CD14-positive monocyte (primary cell): ENCODE data around the gene IGSF22. TPM values are rescaled to one million over a fixed set of nuclear protein-coding genes. Genes with fewer than 3 reads are reported as not detected.
A peak's percentile ranks its signal among the peaks of the same experiment; 100 is the strongest.

ENCODE experiments used
- DNase-seq, 3 donors: peaks; one replicate each; pipeline ENCODE4 v3.0.0-alpha.2; 2011 to 2022
- H2AFZ ChIP-seq: 2 replicates; pipeline ENCODE4 v1.6.0; 2012; ENCODE audit warnings: mild to moderate bottlenecking, low read depth, low read length, inconsistent platforms; ENCODE audit not compliant: insufficient read depth, poor library complexity, severe bottlenecking
- H3K27ac ChIP-seq, 2 donors: 1 replicate in 1 of 2; 2 replicates in 1 of 2; pipeline ENCODE4 v1.5.1; 2012 to 2013; ENCODE audit warnings: low read length in 2 of 2, control low read depth in 1 of 2, inconsistent platforms in 1 of 2, low read depth in 1 of 2, mild to moderate bottlenecking in 1 of 2
- H3K27me3 ChIP-seq, 2 donors: one replicate each; pipeline versions ENCODE4 v1.6.0 to v1.6.1; 2011 to 2013; ENCODE audit warnings: low read length in 2 of 2; ENCODE audit not compliant: control insufficient read depth in 2 of 2, insufficient read depth in 2 of 2
- H3K36me3 ChIP-seq, 2 donors: replicated peaks in 1 of 2; 1 replicate in 1 of 2; 2 replicates in 1 of 2; pipeline versions ENCODE4 v1.5.1 to v1.6.1; 2012 to 2013; ENCODE audit warnings: low read length in 2 of 2, control low read depth in 1 of 2, inconsistent platforms in 1 of 2, mild to moderate bottlenecking in 1 of 2; ENCODE audit not compliant: insufficient read depth in 2 of 2, control insufficient read depth in 1 of 2
- H3K4me1 ChIP-seq, 2 donors: 1 replicate in 1 of 2; 2 replicates in 1 of 2; pipeline versions ENCODE4 v1.5.1 to v1.6.1; 2012 to 2013; ENCODE audit warnings: low read length in 2 of 2, control low read depth in 1 of 2, inconsistent platforms in 1 of 2, mild to moderate bottlenecking in 1 of 2, moderate library complexity in 1 of 2; ENCODE audit not compliant: insufficient read depth in 2 of 2, control insufficient read depth in 1 of 2
- H3K4me2 ChIP-seq: replicated peaks from 2 replicates; pipeline ENCODE3; 2012; ENCODE audit warnings: low read length, moderate library complexity, mild to moderate bottlenecking; ENCODE audit not compliant: poor library complexity, severe bottlenecking; ENCODE audit errors: extremely low read depth
- H3K4me3 ChIP-seq, 3 experiments: fragments of 200-600 bp in 1 of 3; sonication (generic) in 1 of 3; replicated peaks in 1 of 3; 1 replicate in 2 of 3; 2 replicates in 1 of 3; pipeline ENCODE4 v1.5.1; 2011 to 2013; ENCODE audit warnings: low read length in 3 of 3, mild to moderate bottlenecking in 3 of 3, control low read depth in 2 of 3, low read depth in 2 of 3, inconsistent platforms in 1 of 3, moderate library complexity in 1 of 3
- H3K79me2 ChIP-seq: 2 replicates; pipeline ENCODE4 v1.6.0; 2012; ENCODE audit warnings: mild to moderate bottlenecking, control low read depth, inconsistent platforms, low read length, moderate library complexity; ENCODE audit not compliant: insufficient read depth
- H3K9ac ChIP-seq: 2 replicates; pipeline ENCODE4 v1.6.0; 2017; ENCODE audit warnings: low read length, mild to moderate bottlenecking; ENCODE audit not compliant: insufficient read depth, poor library complexity, severe bottlenecking
- H3K9me3 ChIP-seq, 2 donors: replicated peaks in 1 of 2; 1 replicate in 1 of 2; 2 replicates in 1 of 2; pipeline versions ENCODE4 v1.5.1 to v1.6.1; 2012 to 2013; ENCODE audit warnings: low read length in 2 of 2, control low read depth in 1 of 2; ENCODE audit not compliant: control insufficient read depth in 1 of 2, insufficient read depth in 1 of 2
- H4K20me1 ChIP-seq: 2 replicates; pipeline ENCODE4 v1.6.0; 2012; ENCODE audit warnings: mild to moderate bottlenecking, low read length, control low read depth, moderate library complexity; ENCODE audit not compliant: insufficient read depth
- H3K27ac Mint-ChIP-seq, 7 donors: one replicate each; pipeline ENCODE4 v1.8.0; 2020; ENCODE audit warnings: mild to moderate bottlenecking in 7 of 7, mixed read lengths in 7 of 7, moderate library complexity in 6 of 7, inconsistent platforms in 2 of 7
- H3K27me3 Mint-ChIP-seq, 3 donors: one replicate each; pipeline ENCODE4 v1.8.0; 2021 to 2022; ENCODE audit warnings: low read depth in 3 of 3, mild to moderate bottlenecking in 3 of 3, mixed read lengths in 3 of 3, moderate library complexity in 3 of 3, inconsistent platforms in 1 of 3
- H3K36me3 Mint-ChIP-seq, 2 donors: one replicate each; pipeline ENCODE4 v1.8.0; 2020; ENCODE audit warnings: mixed read lengths in 2 of 2, inconsistent platforms in 1 of 2, mild to moderate bottlenecking in 1 of 2
- H3K4me1 Mint-ChIP-seq: one replicate; pipeline ENCODE4 v1.8.0; 2020; ENCODE audit warnings: mild to moderate bottlenecking, mixed read lengths
- H3K4me3 Mint-ChIP-seq, 2 donors: one replicate each; pipeline ENCODE4 v1.8.0; 2020; ENCODE audit warnings: mild to moderate bottlenecking in 2 of 2, mixed read lengths in 2 of 2, moderate library complexity in 1 of 2
- H3K9me3 Mint-ChIP-seq, 7 donors: one replicate each; pipeline ENCODE4 v1.8.0; 2020 to 2022; ENCODE audit warnings: mixed read lengths in 7 of 7, mild to moderate bottlenecking in 6 of 7, moderate library complexity in 6 of 7, inconsistent platforms in 2 of 7
- WGBS: methylation state at CpG from one replicate; pipeline ENCODE4 v1.1.5; 2013; ENCODE audit warnings: missing lambda C conversion rate; ENCODE audit not compliant: insufficient coverage; 5-methylcytosine and 5-hydroxymethylcytosine counted together
- intact Hi-C, 2 donors: fragments of 100-400 bp; cut with micrococcal nuclease; formaldehyde crosslinking; loops; one replicate each; pipeline versions ENCODE4 v1.15.0 to v1.15.1; 2023
- polyA plus RNA-seq, 3 donors: library from polyadenylated mRNA; depleted of rRNA in 1 of 3; unstranded in 2 of 3; stranded (reverse) in 1 of 3; fragments of 300-500 nt in 2 of 3; fragments of >200 nt in 1 of 3; fragmentation: Illumina TruSeq in 2 of 3; gene quantifications; 1 replicate in 2 of 3; 2 replicates in 1 of 3; pipeline ENCODE4 v1.2.3, GENCODE V29; 2012 to 2021
- TF ChIP-seq, protein P1 (sequence below): fragments of 200-600 bp; IDR thresholded peaks from one replicate; pipeline ENCODE4 v1.8.0; 2022; ENCODE audit warnings: antibody characterized with exemption, mild to moderate bottlenecking

Gene IGSF22
- polyA plus RNA-seq, 3 donors: not detected

- H3K27ac Mint-ChIP-seq: peak overlapping the region in 1 of 7 donors; percentile 20
- peaks cover 0 to 10% (median 0%) of the 10 kb centered on the region in 3 donors for H3K27me3 Mint-ChIP-seq
- no peaks in the 10 kb centered on the region for H3K36me3 Mint-ChIP-seq
- H3K4me3 Mint-ChIP-seq: no peak overlapping the region
- Histone ChIP-seq H3K36me3 (no peaks in the 10 kb centered on the region), H3K27me3 (no peaks in the 10 kb centered on the region), H3K4me2 (no peak overlapping the region), H3K9me3 (no peaks in the 10 kb centered on the region), H3K4me1 (peaks cover 23 to 29% of the 10 kb centered on the region in 2 donors), H3K27ac (no peak overlapping the region), H4K20me1 (no peaks in the 10 kb centered on the region), H3K4me3 (no peak overlapping the region), H3K79me2 (no peaks in the 10 kb centered on the region), H2AFZ (no peak overlapping the region), H3K9ac (no peak overlapping the region)
- DNase-seq: no peak
- 89% methylated on average over 1 of the region's 2 CpGs for WGBS
- TF ChIP-seq, protein P1, sequence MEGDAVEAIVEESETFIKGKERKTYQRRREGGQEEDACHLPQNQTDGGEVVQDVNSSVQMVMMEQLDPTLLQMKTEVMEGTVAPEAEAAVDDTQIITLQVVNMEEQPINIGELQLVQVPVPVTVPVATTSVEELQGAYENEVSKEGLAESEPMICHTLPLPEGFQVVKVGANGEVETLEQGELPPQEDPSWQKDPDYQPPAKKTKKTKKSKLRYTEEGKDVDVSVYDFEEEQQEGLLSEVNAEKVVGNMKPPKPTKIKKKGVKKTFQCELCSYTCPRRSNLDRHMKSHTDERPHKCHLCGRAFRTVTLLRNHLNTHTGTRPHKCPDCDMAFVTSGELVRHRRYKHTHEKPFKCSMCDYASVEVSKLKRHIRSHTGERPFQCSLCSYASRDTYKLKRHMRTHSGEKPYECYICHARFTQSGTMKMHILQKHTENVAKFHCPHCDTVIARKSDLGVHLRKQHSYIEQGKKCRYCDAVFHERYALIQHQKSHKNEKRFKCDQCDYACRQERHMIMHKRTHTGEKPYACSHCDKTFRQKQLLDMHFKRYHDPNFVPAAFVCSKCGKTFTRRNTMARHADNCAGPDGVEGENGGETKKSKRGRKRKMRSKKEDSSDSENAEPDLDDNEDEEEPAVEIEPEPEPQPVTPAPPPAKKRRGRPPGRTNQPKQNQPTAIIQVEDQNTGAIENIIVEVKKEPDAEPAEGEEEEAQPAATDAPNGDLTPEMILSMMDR: no peak
- intact Hi-C loops: no loop called here
- peaks cover 33% of the 10 kb centered on the region for H3K4me1 Mint-ChIP-seq
- H3K9me3 Mint-ChIP-seq: peaks cover 0 to 5% (median 0%) of the 10 kb centered on the region in 7 donors
Measured at GRCh38 chr11:18671246-18671645, 54.7 kb downstream of the IGSF22 start.

- Mint-ChIP-seq H3K4me1 (peaks cover 40% of the 10 kb centered on the region), H3K27me3 (peaks cover 0 to 10% (median 3%) of the 10 kb centered on the region in 3 donors), H3K4me3 (no peak overlapping the region), H3K27ac (no peak overlapping the region), H3K9me3 (peaks cover 0 to 8% (median 0%) of the 10 kb centered on the region in 7 donors), H3K36me3 (no peaks in the 10 kb centered on the region)
- intact Hi-C loops: no loop called here
- Histone ChIP-seq H3K36me3 (no peaks in the 10 kb centered on the region), H3K9ac (no peak overlapping the region), H3K4me1 (peaks cover 23 to 29% of the 10 kb centered on the region in 2 donors), H3K4me2 (no peak overlapping the region), H3K79me2 (no peaks in the 10 kb centered on the region), H4K20me1 (no peaks in the 10 kb centered on the region), H3K9me3 (no peaks in the 10 kb centered on the region), H3K27me3 (no peaks in the 10 kb centered on the region), H3K27ac (no peak overlapping the region), H2AFZ (peak overlapping the region; percentile 13), H3K4me3 (no peak overlapping the region)
- WGBS: no CpG with 5 or more reads among the region's 4 CpGs
- no peak for DNase-seq
- TF ChIP-seq, protein P1: no peak
Measured at GRCh38 chr11:18669711-18670110, 56.3 kb downstream of the IGSF22 start.
